NCI-H748 treated with DMSO at 0.1 percent for 48 hours (cell line): Measurements from ENCODE around the gene ZNF428.
A peak's percentile ranks its signal among the peaks of the same experiment; 100 is the strongest.
"Not testable (repeated sequence)": the region's sequence is repeated elsewhere in the genome, so short reads cannot be mapped to it uniquely, and the experiment has no call there.

Experiments used
- DNase-seq: peaks from one replicate; lab custom pipeline; 2025; lab: John Stamatoyannopoulos, UW

ZNF428 gene

GRCh38 chr19:43639519-43640423 lies 20.3 kb upstream of the ZNF428 start, which contains the start of gene CADM4:
CADM4 (minus strand) TSS chr19:43639850; CDS start chr19:43639790, 60 bp downstream.
- DNase-seq, result no peak

DNA sequence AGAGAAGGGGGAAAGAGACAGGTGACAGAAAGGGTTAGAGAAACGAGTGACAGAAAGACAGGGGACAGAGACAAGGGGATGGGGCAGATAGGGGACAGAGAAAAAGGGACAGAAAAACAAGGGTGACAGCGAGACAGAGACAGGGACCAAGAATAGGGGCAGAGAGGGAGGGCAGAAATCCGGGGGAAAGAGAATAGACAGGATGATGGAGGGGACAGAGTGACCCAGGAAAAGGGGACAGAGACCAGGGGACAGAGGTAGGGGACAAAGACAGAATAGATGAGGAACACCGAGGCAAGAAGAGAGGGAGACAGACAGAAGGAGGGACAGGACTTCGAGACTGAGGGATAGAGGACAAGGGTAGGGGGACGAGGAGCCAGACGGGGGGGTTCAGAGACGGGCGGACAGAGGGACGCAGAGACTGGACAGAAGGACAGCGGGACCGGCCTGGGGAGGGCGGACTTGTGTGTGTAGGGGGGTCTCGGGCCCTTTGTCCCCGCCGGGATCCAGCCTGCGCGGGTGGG lies 19.6 kb upstream of the ZNF428 start:
- DNase-seq, result no peak

DNA sequence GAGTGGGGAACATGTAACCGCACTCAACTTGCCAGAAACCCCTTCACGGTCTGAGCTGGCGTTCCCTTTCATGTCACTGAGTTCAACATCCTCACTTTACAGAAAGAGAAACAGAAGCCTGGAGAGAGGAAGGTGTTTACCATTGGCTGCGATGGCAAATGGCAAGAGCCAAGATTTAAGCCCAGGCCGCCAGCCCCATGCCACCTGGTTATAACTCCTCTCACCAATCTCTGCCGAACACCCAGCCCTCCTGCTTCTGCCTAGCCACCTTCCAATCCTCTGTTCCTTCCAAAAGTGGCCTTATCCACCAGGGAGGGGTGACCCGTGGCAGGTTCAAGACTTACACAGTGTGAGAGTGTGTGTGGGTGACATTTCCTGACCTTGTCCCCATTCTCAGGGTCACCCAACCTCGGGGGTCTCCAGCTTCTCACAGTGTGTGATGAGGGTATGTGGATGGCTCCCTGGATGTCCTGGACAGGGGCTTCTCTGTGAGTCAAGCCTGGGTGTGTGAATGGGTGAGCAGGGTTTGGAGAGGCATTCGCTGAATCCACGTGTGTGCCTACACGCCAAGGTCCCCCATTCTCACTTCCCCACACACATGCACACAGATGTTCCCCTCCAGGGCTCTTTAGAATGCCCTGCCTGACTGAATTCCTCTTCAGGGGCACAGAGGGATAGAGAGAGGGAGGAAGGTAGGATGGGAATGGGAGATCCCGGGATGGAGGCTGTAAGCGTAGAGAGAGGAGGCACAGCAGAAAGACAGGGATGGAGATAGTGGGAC lies 19.0 kb upstream of the ZNF428 start:
- DNase-seq, result no peak

DNA sequence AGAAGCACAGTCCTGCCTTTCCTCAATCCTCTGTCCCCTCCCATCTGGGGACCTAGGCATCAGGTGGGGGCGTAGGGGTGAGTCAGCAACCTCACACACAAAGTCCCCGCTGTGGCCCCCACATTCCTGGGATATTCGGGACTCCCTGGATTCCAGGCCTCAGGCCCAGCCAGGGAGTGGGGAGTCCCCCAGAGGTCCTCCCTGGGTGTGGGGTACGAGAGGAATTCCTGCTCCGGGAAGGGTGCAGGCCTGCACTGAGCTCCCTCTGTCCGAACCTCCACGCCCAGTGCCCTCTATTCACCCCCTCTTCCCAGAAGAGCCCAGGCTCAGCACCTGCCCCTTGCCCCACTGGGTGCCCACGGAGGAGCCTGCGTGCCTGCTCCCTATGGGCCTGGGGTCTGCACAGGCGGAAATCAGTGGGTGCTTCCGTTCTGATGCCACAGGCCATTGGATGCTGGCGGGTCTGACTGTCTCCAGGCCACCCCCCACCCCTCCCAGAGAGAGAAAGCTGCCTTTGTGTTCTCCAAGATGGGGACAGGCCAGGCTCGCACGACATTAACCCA lies 16.8 kb upstream of the ZNF428 start:
- DNase-seq, result no peak

DNA sequence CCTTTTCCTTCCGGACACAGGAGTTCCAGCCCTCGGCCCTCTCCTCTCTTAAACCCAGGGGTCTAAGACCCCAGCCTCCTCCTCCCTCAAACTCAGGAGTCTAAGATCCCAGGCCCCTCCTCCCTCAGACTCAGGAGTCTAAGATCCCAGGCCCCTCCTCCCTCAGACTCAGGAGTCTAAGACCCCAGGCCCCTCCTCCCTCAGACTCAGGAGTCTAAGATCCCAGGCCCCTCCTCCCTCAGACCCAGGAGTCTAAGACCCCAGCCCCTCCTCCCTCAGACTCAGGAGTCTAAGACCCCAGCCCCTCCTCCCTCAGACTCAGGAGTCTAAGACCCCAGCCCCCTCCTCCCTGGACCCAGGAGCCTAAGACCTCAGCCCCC lies 16.1 kb upstream of the ZNF428 start:
- not testable (repeated sequence) for DNase-seq

DNA sequence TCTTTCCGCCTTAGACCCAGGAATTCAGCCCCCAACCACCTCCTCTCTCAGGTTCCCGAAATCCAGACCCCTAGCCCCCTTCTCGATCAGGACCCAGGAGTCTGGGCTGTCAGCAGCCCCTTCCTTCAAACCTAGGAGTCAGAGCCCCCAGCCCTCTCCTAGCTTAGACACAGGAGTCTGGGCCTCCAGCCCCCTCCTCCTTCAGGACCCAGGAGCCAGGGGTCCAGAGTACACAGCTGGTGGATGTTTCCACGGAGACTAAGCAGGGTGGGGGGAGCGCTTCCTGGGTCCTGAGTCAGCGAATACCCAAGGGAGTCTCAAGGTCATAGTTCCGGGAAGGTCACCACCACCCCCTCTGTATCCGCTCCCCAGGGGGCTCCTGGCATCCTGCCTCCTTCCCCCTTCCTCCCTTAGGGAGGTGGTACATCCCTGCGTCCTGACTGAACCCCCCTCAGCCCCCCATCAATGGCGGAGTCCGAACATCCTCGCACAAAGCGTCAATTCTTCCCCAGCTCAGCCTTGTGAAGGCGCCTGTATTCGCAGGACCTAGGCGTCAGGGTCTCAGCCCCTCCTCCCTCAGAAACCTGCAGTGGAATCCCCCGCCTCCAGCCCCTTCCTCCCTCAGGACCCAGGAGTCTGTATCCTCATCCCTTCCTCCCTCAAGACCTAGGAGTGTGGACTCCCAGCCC lies 15.6 kb upstream of the ZNF428 start:
- DNase-seq, result no peak

DNA sequence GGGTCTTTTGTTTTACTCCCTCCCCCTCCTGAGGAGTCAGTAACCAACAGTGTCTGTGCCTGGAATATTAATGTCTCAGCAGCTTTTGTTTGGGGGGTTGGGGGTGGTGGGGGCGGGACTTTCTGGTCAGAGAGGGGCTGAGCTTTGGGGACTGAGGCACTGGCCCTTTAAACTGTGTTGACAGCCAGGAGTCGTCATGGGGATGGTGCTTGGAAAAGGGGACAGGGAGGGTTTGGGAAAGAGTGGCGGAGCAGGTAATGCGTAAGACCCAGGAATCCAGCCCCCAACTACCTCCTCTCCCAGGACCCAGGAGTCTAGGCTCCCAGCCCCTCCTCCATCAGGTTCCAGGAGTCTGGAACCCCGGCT lies 15.1 kb upstream of the ZNF428 start:
- no peak for DNase-seq

DNA sequence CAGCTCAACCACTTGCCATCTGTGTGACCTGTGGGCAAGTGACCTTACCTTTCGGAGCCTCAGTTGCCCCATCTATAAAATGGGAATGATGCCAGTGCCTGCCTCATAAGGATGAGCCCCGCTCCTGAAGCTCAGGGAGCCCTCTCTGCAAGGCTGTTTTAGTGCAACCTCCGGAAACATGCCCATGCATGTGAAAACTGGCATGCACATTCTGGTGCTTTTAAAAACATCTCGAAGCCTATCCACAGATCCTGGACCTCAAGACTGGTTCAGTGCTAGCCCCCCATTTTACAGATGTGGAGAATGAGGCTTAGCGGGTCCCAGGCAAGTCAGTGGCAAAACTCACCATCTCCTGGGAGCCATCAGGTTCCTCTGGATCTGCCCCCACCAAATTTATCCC lies 14.6 kb upstream of the ZNF428 start:
- DNase-seq, result no peak

DNA sequence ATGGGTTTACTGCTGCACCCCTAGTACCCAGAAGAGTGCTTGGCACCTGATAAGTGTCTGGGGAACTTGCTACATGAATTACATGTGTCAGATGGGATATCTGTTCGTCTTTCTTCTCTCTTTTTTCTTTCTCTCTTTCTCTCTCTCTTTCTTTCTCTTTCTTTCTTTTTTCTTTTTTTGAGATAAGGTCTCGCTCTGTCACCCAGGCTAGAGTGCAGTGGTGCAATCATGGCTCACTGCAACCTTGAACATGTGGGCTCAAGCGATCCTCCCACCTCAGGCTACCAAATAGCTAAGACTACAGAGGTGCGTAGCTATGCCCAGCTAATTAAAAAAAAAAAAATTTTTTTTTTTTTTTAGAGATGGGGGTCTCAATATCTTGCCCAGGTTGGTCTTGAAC lies 14.1 kb upstream of the ZNF428 start:
- no peak for DNase-seq

GRCh38 chr19:43631491-43631890 lies 12.1 kb upstream of the ZNF428 start:
- DNase-seq, result no peak

DNA sequence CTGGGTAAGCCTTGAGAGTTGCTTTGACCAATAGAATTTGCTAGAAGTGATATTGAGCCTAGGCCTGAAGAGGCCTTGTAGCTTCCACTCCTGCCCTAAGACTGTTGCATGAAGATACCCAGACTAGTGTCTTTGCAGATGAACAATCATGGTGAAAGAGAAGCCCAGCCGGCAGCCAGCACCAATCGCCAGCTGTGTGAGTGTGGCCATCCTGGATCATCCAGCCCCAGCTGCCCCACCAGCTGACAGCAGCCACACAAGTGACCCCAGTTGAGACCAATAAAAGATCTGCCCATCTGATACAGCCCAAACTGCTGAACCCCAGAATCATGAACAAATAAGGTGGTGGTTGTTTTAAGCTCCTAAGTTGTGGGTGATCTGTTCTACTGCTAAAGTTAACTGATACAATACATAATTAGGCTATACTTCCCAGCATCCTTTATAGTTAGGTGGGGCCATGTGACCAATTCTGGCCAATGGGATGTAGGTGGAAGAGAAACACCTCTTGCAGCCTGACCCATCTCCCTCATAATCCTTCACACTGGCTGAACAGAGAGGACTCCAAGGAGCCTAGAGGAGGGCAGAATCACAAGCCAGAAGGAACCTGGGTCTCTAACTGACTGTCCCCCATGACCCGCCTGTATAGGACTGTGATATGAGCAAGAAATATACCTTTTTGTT lies 9.4 kb upstream of the ZNF428 start:
- DNase-seq, result no peak

GRCh38 chr19:43626838-43627237 lies 7.4 kb upstream of the ZNF428 start:
- DNase-seq, result no peak

- DNase-seq, result no peak
These were observed 6.6 kb upstream of the ZNF428 start for GRCh38 chr19:43625918-43626579.

GRCh38 chr19:43624933-43625332 lies 5.5 kb upstream of the ZNF428 start:
- DNase-seq, result no peak

DNA sequence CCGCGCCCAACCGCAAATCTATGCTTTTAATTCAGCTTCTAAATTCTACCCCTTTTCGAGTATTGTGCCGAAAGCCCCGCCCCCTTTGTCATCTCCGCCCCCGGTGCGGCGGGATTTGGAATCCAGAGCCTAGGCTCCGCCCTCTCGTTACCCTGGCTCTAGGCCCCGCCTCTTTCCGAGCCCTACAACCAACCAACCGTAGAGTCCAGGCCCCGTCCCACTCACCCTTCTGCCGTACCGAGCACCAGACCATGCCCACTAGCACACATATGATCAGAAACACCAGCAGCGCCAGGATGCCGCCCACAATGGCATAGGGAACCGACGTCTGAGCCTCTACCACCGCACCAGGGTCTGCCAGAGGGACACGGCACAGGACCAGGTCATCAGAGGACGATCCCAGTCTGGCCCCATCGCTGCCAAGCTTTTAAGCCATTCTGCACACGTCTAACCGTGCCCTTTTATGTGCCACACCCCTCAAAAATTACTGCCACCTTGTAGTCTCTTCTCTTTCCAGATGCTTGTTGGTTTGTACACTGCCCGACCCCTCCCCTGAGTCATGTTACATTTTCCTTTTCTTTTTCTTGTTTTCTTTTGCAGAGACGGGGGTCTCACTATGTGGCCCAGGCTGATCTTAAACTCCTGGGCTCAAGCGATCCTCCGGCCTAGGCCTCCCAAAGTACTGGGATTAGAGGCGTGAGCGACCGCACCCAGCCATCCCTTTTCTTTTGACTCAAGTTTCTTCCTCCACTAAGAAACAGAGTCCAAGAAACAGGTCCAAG lies 4.7 kb upstream of the ZNF428 start:
- DNase-seq, result no peak

DNA sequence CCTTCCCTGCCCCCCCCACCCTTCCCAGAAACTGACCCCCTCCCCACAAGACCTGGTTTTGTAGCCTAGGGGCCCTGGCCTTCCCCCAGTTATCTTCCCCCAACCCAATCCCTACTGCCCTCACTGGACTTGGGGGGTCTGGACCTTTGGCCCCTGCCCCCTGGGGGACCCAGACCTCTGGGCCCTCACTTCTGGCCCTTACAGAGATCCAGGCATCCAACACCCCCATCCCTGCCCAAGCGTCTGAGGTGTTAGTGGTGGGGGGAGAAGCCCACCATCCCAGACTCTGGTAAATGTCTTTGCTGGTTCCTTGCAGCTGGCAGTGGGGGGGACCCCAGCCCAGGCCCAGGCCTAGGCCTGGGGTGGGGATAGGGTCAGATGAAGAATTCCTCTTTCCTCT lies 3.5 kb upstream of the ZNF428 start:
- no peak for DNase-seq

DNA sequence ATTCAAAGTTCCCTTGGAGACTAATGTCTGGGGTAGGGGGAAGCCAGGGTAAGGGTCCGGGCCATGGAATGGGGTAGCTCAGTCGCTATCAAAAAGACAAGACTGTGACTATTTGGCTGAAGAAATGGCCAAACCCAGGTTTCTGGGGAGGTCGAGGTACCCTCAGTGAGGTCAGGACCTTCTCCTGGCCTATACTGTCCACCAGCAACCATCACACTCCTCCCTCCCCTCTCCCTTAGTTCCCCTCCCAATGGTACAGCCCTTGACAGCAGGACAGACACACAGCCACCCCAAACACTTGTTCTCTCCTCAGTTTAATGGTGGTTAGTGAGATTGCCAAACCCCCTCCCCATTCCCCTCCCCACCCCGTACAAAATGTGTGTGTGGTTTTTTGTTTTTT lies 2.6 kb upstream of the ZNF428 start:
- no peak for DNase-seq

DNA sequence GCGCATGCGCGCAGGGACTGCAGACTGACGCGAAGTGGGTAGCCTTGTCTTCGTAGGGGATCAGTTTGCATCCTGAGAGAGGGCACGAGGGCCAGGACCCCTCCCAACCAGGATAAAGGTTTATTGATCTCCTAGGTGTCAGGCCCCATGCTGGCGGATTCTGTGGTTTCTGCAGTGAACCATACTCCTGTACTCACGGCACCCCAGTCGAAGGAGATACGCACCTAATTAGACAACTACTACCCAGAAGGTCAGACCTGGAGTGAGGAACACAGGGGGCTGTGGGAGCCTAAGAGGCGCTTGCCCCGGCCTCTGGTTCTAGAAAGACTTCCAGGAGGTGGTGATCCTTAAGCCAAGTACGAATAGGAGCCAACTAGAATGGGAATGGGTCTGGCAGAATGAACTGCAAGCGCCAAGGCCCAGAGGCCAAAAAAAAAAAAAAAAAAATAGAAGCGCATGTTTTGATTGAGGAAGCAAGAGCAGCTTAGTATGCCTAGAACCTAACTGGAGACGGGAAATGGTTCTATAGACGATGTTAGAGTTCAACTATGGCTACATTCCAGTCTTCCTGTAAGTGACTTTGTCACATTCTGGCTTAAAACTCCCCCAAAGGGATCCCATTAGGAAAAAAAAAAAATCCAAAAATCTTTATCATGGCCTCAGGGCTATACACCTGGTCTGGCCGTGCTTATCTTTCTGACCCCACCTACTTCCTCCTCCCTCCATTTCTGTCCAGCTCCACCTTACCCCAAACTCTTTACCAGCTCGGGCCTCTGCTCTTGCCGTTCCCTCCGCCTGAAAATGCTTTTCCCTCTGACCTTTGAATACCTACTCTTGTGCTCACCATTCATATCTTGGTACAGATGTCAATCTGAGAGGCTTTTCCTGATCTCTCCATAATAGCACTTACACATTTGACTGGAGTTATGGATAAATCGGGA lies 902 bp upstream of the ZNF428 start:
- DNase-seq, result no peak

GRCh38 chr19:43618921-43619261 lies 538 bp downstream of the ZNF428 start:
- DNase-seq, result peak; percentile 82
